Activated CD4-positive, alpha-beta T cell treated with anti-CD3 and anti-CD28 coated beads for 24 hours (primary cell): ENCODE data around the gene HPN.
"Not testable (repeated sequence)": the region's sequence is repeated elsewhere in the genome, so short reads cannot be mapped to it uniquely, and the experiment has no call there.

Source experiments
- DNase-seq, 2 donors: peaks; one replicate each; pipeline ENCODE4 v3.0.0-alpha.2; 2020; ENCODE audit warnings: low read depth in 2 of 2

The HPN gene

DNA sequence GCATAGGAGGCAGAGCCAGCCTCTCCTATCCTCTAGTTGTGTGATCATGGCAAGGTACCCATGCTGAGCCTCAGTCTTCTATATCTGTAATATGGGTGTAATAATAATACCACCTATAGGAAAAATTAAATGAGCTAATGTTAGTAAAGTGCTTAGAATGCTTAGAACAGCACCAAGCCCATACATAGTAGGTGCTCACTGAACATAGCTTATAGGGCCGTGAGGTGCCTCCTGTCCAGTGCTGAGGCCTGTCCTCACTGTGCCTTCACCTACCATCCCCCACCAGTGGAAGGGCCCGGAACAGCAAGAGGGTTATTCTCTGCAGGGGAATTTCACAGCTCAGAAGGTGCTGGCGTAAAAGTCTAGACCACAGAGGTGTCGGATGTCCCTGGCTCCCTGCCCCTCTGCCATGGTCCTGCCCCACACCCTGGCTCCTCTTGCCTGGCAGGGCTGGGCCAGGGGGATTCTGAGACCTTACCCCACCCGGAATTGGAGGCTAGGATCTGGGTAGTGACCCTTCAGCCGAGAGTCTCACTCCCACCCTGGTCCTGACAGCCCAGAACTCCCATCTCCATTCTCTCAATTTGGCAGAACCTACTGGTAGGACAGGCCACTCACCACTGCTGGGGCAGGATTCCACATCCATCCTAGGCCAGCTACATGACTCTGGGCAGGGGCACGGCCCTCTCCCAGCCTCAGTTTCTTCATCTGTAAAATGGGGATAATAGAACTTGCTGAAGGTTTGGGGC, 13.5 kb upstream of the HPN start:
- DNase-seq: no peak

DNA sequence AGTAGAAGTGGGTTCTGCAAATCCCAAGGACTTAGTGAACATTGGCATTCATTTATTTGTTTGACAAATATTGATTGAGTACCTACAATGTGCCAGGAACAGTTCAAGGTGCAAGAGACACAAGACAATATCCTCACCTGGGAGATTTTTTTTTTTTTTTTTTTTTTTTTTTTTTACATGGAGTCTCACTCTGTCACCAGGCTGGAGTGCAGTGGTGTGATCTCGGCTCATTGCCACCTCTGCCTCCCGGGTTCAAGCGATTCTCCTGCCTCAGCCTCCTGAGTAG, 13.0 kb upstream of the HPN start:
- not testable (repeated sequence) for DNase-seq

DNA sequence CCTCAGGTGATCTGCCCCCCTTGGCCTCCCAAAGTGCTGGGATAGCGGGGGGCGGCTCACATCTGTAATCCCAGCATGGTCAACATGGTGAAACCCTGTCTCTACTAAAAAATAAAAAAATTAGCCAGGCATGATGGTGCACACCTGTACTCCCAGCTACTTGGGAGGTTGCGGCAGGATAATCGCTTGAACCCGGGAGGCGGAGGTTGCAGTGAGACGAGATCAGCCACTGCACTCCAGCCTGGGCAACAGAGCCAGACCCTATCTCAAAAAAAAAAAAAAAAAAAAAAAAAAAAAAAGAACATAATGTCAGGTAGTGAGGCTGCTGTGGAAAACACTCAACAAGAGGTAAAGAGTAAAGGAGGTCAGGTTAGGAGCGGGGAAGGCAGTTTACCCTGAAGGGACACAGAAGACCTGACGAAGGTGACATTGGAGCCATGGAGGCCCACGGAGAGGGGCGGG, 12.2 kb upstream of the HPN start:
- DNase-seq: not testable (repeated sequence)

DNA sequence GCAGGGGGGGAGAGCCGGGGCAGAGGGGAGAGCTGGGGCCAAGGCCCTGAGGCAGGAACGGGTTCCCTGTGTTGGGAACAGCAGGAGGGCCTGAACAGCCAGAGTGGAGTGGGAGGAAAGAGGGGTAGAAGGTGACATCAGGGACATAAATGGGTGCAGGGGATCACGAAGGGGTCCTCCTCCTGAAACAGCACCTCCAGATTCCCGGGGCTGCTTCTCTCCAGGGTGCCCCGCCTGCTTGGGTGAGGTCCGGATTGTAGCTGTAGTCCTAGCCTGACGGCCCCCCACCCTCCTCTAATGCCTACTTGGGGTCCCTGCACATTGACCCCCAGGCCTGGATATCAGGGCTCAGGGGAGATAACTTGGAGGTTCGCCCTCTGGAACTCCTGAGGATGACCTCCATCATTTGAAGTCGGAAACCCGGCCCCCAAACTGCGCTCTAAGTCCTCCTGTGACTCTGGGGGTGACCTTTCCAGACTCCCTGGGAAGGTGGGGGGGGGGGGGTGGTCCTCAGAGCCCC, 11.7 kb upstream of the HPN start:
- DNase-seq: no peak

- peak; percentile 60 to 62 for DNase-seq
Measured at GRCh38 chr19:35030257-35031071, 11.1 kb upstream of the HPN start, which contains the start of gene SCN1B. Gene SCN1B, plus strand, starts transcription at chr19:35030470. Its CDS starts 351 bp downstream, at chr19:35030821.

- DNase-seq: no peak
Measured at GRCh38 chr19:35031072-35031881, 10.2 kb upstream of the HPN start.

DNA sequence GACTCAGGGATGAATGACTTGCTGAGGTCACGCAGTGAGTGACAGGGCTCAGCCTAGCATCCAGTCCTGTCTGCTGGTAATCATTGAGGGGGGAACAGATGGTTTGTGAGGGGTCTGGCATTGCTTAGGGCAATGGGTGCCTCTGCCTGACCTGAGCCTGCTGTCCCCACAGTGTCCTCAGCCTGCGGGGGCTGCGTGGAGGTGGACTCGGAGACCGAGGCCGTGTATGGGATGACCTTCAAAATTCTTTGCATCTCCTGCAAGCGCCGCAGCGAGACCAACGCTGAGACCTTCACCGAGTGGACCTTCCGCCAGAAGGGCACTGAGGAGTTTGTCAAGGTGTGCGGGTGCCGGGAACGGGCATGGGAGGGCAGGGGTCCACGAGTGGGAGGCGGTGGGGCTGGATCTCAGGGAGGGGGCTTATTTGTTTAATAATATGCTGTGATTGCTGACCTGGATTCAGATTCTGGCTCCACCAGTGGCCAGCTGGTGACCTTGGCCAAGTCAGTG, 9.1 kb upstream of the HPN start:
- DNase-seq: no peak

DNA sequence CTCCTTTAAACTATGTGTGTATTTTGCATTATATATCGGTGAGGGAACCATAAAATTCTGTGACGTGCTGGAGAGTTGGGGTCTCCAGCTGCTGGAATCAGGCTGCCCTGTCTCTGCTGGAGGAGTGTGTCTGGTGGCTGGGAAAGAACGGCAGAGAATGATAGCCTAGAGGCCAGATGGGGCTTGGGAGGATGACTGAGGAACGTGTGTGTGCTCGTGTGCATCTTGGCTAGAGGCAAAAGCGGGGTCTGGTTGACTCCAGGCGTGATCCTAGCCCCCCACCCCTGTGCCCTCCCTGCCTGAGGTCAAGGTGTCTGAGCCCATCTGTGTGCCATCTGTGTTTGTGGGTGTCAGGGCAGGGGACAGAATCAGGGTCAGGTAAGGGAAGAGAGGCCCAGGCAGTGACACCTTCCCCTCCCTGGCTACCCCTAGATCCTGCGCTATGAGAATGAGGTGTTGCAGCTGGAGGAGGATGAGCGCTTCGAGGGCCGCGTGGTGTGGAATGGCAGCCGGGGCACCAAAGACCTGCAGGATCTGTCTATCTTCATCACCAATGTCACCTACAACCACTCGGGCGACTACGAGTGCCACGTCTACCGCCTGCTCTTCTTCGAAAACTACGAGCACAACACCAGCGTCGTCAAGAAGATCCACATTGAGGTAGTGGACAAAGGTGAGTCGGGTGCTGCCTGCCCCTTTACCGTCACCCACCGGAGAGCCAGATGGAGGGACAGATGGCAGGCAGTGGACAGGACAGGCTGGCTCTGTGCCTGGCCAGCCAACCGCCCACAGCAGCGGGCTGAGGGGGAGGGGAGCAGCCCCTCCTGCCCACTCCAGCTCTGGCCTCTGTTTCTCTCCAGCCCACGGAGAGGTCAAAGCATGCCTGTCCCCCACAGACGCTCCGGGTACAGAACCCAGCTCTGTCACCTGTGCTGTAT, 8.2 kb upstream of the HPN start:
- no peak for DNase-seq

DNA sequence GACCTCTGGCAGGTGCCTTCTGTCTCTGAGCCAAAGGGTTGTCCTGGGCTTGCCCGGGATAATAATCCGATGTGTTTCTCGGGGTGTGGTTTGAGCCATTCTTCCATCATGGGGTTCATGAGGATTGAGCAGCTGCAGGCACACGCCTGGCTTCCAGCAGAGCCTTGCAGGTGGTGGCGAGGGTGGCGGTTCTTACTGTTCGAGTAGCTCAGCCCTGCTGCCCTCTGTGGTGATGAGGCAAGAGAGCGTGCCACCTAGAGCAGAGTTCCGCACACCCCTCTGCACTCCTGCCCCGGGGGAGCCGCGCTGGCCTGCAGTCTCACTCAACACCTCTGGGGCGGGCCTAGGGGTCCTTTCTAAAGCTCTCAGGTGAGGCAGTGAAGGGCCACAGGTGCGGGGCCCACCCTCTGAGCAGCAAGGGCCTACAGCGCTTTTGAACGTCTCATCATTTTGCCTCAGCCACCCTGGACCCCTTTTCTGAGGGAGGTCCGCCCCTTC, 7.5 kb upstream of the HPN start:
- no peak for DNase-seq

GRCh38 chr19:35034588-35035382, 6.7 kb upstream of the HPN start:
- no peak for DNase-seq

DNA sequence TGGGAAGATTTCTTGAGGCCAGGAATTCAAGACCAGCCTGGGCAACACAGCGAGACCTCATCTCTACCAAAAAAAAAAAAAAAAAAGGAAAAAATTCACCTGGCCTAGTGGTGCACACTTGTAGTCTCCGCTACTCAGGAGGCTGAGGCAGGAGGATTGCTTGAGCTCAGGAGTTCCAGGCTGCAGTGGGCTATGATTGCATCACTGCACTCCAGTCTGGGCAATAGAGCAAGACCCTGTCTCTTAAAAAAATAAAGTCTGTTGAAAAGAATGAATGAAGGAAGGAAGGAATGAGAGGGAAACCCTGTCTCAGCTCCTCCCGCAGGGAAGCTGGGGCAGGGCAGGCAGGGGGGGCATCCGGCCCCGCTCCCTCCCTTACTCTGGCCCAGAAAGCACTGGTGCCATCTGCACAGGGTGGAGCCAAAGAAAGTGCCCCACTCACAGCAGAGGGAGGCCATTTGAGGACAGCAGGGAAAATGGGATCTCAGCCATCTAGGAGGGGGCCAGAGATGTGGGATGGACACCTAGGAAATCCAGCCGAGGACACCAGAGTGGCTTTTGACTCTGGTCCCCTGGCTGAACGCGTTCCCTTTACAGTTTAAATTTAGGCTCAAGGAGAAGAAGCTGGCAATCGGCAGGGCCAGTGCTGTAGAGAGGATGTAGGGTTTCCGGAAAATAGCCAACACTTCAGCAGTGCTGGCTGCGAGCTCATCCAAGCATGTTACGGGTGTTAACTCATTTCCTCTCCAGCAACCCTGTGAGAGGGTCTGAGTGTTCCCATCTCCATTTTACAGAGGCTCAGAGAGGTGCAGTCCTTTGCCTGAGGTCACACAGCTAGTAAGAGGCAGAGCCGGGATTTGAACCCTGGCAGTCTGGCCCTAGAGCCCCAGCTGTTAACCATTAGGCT, 3.6 kb upstream of the HPN start:
- no peak for DNase-seq

DNA sequence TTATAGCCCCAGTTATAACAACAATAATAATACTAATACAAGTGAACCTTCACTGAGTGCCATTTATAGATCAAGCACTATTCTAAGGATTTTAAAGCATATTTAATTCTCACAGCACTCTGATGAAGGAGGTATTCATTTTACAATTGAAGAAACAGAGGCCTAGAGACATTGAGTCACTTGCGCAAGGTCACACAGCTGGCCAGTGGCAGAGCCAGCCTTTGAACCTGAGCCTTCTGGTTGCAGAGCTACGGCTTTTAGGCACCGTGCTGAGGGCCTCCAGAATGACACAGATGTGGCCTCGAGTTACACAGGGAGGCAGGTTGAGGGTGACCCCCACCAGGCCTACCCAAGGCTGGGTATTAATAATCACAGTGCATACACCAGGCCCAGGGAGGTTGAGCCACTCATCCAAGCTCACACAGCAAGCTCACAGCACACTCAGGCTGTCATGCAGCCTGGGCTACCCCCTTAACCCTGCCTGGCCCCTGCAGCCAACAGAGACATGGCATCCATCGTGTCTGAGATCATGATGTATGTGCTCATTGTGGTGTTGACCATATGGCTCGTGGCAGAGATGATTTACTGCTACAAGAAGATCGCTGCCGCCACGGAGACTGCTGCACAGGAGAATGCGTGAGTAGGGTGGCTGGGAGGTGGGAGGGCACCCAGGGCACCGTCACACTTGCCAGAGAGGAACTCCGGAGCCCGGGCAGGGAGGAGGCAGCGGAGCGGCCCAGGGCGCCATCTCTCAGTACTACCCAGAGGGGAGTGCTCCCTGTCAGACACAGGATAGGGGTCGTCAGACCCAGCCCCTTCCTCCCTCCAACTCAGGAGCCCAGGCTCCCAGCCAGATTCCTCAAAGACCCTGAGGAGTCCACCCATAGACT, 2.7 kb upstream of the HPN start:
- no peak for DNase-seq

- no peak for DNase-seq
Measured at GRCh38 chr19:35039881-35040825, 1.4 kb upstream of the HPN start.

DNA sequence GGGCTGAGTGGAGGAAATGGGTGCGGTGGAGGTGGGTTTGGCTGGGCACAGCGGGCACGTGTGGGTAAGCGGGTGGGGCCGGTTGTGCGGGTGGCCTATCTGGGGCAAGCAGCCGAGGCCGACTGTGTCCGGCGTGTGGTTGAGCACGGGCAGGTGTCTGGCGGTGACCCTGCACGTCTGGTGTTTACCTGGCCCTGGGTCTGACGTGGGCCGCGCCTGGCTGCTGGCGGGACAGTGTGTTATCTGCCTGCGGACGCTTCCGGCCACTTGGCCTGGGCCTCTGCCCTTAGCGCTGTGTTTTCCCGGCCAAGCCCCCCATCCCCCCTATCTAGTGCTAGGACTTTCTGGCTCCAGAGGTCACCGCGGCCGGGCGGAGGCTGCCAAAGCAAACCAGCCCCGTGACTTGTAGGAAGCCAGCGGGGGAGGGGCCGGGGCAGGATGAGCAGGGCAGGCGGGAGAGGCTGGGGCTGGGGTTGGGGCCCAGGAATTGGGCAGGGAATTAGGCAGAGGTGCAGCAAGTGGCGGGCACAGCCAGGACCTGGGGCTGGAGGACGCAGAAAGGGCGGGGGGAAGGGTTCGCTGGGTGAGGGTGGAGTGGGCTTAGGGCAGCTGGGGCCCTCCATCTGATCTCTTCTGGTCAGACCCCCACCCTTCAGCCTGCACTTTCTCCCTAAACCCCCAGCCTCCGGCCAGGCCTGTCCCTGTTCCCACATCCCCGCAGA, 534 bp upstream of the HPN start:
- no peak for DNase-seq

DNA sequence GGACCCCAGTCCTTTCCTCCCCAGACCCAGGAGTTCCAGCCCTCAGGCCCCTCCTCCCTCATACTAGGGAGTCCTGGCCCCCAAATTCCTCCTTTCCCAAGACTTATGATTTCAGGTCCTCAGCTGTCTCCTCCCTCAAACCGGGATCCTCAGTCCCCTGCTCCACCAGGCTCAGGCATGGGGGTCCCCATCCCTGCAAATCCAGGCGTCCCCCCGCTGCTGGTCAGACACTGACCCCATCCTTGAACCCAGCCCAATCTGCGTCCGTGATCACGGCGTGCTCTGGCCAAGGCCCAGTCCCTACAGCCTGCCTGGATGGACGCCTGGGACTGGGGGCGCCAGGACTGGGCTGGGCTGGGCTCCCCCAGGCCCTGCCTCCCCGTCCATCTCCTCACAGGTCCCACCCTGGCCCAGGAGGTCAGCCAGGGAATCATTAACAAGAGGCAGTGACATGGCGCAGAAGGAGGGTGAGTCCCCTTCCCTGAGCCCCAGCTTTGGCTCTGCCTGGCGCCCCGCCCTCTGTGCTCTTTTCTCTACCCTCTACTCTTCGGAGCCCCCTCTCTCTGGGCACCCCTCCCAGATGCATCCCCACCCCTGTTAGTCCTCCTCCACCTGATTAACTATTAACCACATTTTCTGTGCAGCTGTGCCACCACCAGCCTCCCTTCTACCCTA, 672 bp downstream of the HPN start:
- no peak for DNase-seq
